Measurements from ENCODE around the gene CDH4. TPM values are rescaled to one million over a fixed set of nuclear protein-coding genes. Genes with fewer than 3 reads are reported as not detected.

The CDH4 gene
- total RNA-seq, 2 donors from 2014 or later, result 0.05 to 2.2 TPM

GRCh38 chr20:61737346-61737745 is 485.3 kb downstream of the CDH4 start:
- no peak for TF ChIP-seq POLR2AphosphoS5 (IDR thresholded peaks at IDR 0.05)
- no peak for TF ChIP-seq POLR2A (IDR thresholded peaks at IDR 0.05)
- TF ChIP-seq, protein P1, sequence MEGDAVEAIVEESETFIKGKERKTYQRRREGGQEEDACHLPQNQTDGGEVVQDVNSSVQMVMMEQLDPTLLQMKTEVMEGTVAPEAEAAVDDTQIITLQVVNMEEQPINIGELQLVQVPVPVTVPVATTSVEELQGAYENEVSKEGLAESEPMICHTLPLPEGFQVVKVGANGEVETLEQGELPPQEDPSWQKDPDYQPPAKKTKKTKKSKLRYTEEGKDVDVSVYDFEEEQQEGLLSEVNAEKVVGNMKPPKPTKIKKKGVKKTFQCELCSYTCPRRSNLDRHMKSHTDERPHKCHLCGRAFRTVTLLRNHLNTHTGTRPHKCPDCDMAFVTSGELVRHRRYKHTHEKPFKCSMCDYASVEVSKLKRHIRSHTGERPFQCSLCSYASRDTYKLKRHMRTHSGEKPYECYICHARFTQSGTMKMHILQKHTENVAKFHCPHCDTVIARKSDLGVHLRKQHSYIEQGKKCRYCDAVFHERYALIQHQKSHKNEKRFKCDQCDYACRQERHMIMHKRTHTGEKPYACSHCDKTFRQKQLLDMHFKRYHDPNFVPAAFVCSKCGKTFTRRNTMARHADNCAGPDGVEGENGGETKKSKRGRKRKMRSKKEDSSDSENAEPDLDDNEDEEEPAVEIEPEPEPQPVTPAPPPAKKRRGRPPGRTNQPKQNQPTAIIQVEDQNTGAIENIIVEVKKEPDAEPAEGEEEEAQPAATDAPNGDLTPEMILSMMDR (IDR thresholded peaks at IDR 0.05), result no peak
- 90% methylated on average over 7 of the region's 8 CpGs for WGBS
- Histone ChIP-seq H3K4me1 (replicated peaks) (no peaks in the 10 kb centered on the region), H3K27me3 (replicated peaks; ENCODE audit: insufficient read depth) (peaks cover 6% of the 10 kb centered on the region), H3K27ac (no peak overlapping the region), H3K9me3 (no peaks in the 10 kb centered on the region), H3K36me3 (no peaks in the 10 kb centered on the region), H3K4me3 (no peak overlapping the region)
- intact Hi-C loops (cut with DNase I), result no loop called here
- no peak for DNase-seq (ENCODE audit: low spot score)

- Histone ChIP-seq H3K27me3 (replicated peaks; ENCODE audit: insufficient read depth) (peaks cover 6% of the 10 kb centered on the region), H3K36me3 (no peaks in the 10 kb centered on the region), H3K4me1 (replicated peaks) (no peaks in the 10 kb centered on the region), H3K27ac (no peak overlapping the region), H3K9me3 (no peaks in the 10 kb centered on the region), H3K4me3 (no peak overlapping the region)
- TF ChIP-seq POLR2AphosphoS5 (IDR thresholded peaks at IDR 0.05) (no peak), POLR2A (IDR thresholded peaks at IDR 0.05) (no peak)
- TF ChIP-seq, protein P1 (IDR thresholded peaks at IDR 0.05), result no peak
- 87% methylated on average over 14 of the region's 16 CpGs for WGBS
- intact Hi-C loops (cut with DNase I), result no loop called here
- no peak for DNase-seq (ENCODE audit: low spot score)
Measured at GRCh38 chr20:61737812-61738443, 485.9 kb downstream of the CDH4 start.

DNA sequence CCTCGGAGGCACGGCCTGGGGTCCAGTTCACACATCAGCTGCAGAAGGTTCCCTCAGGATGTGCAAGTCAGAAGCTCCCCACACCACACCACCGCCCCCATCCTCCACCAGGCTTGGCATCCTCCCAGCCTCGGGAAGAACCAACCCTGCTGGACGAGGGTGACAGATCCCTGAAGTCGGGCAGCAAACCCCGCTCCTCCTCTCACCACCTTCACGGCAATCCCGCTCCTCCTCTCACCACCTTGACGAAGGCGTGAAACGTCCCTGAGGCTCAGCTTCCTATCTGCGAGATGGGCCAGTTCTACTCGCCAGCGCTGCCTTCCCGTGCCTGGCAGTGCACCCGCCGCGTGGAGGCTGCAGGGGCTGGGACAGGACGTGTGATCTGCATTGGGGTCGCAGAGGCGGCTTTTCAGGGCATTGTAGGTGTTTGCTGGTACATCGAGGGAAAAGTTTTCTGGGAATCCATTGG is 486.6 kb downstream of the CDH4 start:
- no peaks in the 10 kb centered on the region for H3K4me1 ChIP-seq (replicated peaks)
- H3K9me3 ChIP-seq, result no peaks in the 10 kb centered on the region
- no peak for DNase-seq (ENCODE audit: low spot score)
- peaks cover 6% of the 10 kb centered on the region for H3K27me3 ChIP-seq (replicated peaks; ENCODE audit: insufficient read depth)
- intact Hi-C loops (cut with DNase I), result no loop called here
- H3K36me3 ChIP-seq, result no peaks in the 10 kb centered on the region
- TF ChIP-seq POLR2AphosphoS5 (IDR thresholded peaks at IDR 0.05) (no peak), POLR2A (IDR thresholded peaks at IDR 0.05) (no peak)
- TF ChIP-seq, protein P1 (IDR thresholded peaks at IDR 0.05), result no peak
- WGBS, result 76% methylated on average over 23 of the region's 23 CpGs
- no peak overlapping the region for H3K4me3 ChIP-seq
- H3K27ac ChIP-seq, result no peak overlapping the region

DNA sequence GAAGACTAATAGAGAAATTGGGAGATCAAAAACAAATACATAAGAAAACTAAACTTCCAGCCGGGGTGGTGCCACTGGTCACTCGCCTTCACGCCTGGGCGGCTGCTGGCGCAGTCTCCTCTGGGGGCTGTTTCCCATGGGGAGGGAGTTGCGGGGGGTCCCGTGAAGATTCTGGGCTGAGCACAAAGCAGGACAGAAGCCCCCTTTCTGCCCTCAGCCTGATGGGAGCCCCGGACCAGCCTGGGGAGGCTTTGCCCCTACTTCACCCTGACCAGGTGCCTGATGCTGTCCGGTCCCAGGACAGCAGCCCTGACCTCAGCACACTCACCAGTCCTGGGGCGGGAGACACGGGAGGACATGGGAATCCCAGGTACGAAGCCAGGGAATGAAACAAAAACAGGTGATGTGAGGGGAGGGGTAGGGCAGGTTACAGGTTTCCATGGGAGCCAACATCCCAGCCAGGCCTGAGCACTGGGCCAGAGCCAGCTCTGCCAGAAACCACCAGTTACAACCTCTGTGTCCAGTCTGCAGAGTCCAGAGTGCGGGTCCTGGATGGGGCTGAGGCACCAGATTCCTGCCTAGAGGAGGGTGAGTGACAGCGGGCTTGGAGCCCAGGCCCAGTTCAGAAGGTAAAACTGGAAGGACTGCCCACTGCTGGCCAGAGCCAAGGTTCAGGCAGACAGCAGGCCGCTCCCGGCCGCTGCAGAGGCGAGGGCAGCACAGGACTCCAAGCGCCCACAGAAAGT is 487.2 kb downstream of the CDH4 start:
- 87% methylated on average over 19 of the region's 19 CpGs for WGBS
- H3K27me3 ChIP-seq (replicated peaks; ENCODE audit: insufficient read depth), result peaks cover 2% of the 10 kb centered on the region
- no peak overlapping the region for H3K4me3 ChIP-seq
- H3K4me1 ChIP-seq (replicated peaks), result no peaks in the 10 kb centered on the region
- DNase-seq (ENCODE audit: low spot score), result no peak
- H3K9me3 ChIP-seq, result no peaks in the 10 kb centered on the region
- no peak for TF ChIP-seq POLR2A (IDR thresholded peaks at IDR 0.05)
- no peak for TF ChIP-seq POLR2AphosphoS5 (IDR thresholded peaks at IDR 0.05)
- TF ChIP-seq, protein P1 (IDR thresholded peaks at IDR 0.05), result no peak
- no peaks in the 10 kb centered on the region for H3K36me3 ChIP-seq
- intact Hi-C loops (cut with DNase I), result no loop called here
- no peak overlapping the region for H3K27ac ChIP-seq

GRCh38 chr20:61739832-61740118 is 487.7 kb downstream of the CDH4 start:
- no peaks in the 10 kb centered on the region for H3K36me3 ChIP-seq
- no peak for DNase-seq (ENCODE audit: low spot score)
- no peaks in the 10 kb centered on the region for H3K4me1 ChIP-seq (replicated peaks)
- peaks cover 2% of the 10 kb centered on the region for H3K27me3 ChIP-seq (replicated peaks; ENCODE audit: insufficient read depth)
- no peak overlapping the region for H3K4me3 ChIP-seq
- 87% methylated on average over 8 of the region's 8 CpGs for WGBS
- H3K27ac ChIP-seq, result no peak overlapping the region
- intact Hi-C loops (cut with DNase I), result no loop called here
- no peaks in the 10 kb centered on the region for H3K9me3 ChIP-seq
- TF ChIP-seq, protein P1 (IDR thresholded peaks at IDR 0.05), result no peak

Measured in prostate gland (tissue), 2 donors.